ENCODE data around the gene ENAH. TPM values are rescaled to one million over a fixed set of nuclear protein-coding genes. Genes with fewer than 3 reads are reported as not detected.

The ENAH gene
- total and polyA plus RNA-seq, 2 experiments from 2014 or later: 109 to 184 TPM

- TF ChIP-seq ZNF462 (CRISPR knock-in tag; IDR thresholded peaks at IDR 0.05) (no peak), CREB1 (CRISPR knock-in tag; IDR thresholded peaks at IDR 0.05; ENCODE audit: low read depth) (no peak), EZH2phosphoT487 (IDR thresholded peaks at IDR 0.05; ENCODE audit: unreplicated experiment) (no peak)
These were observed 123.2 kb downstream of the ENAH start (continued) for GRCh38 chr1:225529726-225530125.

GRCh38 chr1:225527575-225527974 is 125.3 kb downstream of the ENAH start:
- H3K4me2 ChIP-seq: no peak overlapping the region
- peaks cover 9% of the 10 kb centered on the region for H3K27me3 Mint-ChIP-seq (ENCODE audit: insufficient read depth, low read depth, poor library complexity)
- H3K4me3 Mint-ChIP-seq: no peak overlapping the region
- no peak overlapping the region for H3K4me3 ChIP-seq
- H3K36me3 Mint-ChIP-seq (ENCODE audit: low read depth): peaks cover 2% of the 10 kb centered on the region; the same call in 1 of the 3 replicates
- peaks cover 41% of the 10 kb centered on the region for H3K4me1 Mint-ChIP-seq
- H3K27ac ChIP-seq (ENCODE audit: low read depth): 0 out of 2 replicates have a peak overlapping the region, but pooled peaks have one; percentile 33
- H4K20me1 ChIP-seq (replicated peaks; ENCODE audit: insufficient read depth): peaks cover 11% of the 10 kb centered on the region
- H3K4me1 ChIP-seq (ENCODE audit: insufficient read depth): peaks cover 52% of the 10 kb centered on the region
- H3K27ac Mint-ChIP-seq: no peak overlapping the region
- DNase-seq (ENCODE audit: low spot score) (no peak), ATAC-seq (no peak)
- no peaks in the 10 kb centered on the region for H3K9me2 ChIP-seq (ENCODE audit: insufficient read depth)
- peaks cover 6% of the 10 kb centered on the region; the same call in 1 of the 2 replicates for H3K36me3 ChIP-seq (ENCODE audit: insufficient read depth)
- H2AFZ ChIP-seq: no peak overlapping the region
- no peaks in the 10 kb centered on the region for H3F3A ChIP-seq (replicated peaks; ENCODE audit: low read depth)
- no peaks in the 10 kb centered on the region for H3K27me3 ChIP-seq (ENCODE audit: insufficient read depth)
- no peaks in the 10 kb centered on the region; the same call in 2 of the 3 replicates for H3K9me3 Mint-ChIP-seq
- H3K79me2 ChIP-seq (replicated peaks; ENCODE audit: insufficient read depth): peaks cover 99% of the 10 kb centered on the region
- TF ChIP-seq CTCF (conservative IDR thresholded peaks at IDR 0.05; ENCODE audit: low read depth in 2 of 2) (no peak), REST (IDR thresholded peaks at IDR 0.05; ENCODE audit: unreplicated experiment) (no peak), JUNB (IDR thresholded peaks at IDR 0.05; ENCODE audit: unreplicated experiment) (no peak), POLR2AphosphoS5 (IDR thresholded peaks at IDR 0.05; ENCODE audit: low read depth) (no peak)
